ENCODE measurements around the gene TNIK.

DNA sequence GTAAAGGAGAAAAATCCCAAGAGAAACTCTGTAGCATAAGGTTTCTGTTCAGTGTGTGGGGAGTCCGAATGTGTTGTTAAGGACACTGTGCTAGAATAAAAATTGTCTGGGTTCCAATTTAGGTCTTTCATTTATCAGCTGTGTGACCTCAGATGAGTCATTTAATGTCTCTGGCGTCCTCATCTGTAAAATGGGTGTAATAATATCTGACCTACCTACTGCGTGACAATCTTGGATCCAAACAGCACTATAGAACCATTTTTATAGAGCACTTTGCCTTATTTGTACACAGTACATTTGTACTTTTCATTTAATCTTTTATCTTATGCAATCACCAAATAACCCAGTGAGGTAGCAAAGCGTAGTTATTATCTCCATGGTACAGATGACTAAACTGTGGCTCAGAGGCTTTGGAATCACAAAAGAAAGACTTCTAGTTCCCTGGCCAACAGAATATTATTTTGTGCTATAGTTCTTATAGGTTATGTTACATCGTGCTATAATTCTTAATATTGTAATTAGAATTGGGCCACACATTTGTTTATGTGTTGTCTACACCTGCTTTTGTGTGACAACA is 46.6 kb upstream of the TNIK start:
- no peak for TF ChIP-seq SRSF1 (optimal IDR thresholded peaks at IDR 0.05; ENCODE audit: low read depth, low read length)
- no peak for TF ChIP-seq ZBTB7A (CRISPR knock-in tag; IDR thresholded peaks at IDR 0.05)
- no peak for TF ChIP-seq HDAC2 (CRISPR knock-in tag; IDR thresholded peaks at IDR 0.05)

Data from HepG2 (cell line).